GM23248 (cell line): ENCODE measurements around the gene SLFN12L. TPM values are rescaled to one million over a fixed set of nuclear protein-coding genes. Genes with fewer than 3 reads are reported as not detected.
A peak's percentile ranks its signal among the peaks of the same experiment; 100 is the strongest.

ENCODE experiments used
- DNase-seq: peaks from one replicate; pipeline ENCODE4 v3.0.0-alpha.2; 2015
- H2AFZ ChIP-seq: fragments of 200-600 bp; sonication (generic); 2 replicates; pipeline ENCODE4 v1.6.1; 2016; ENCODE audit warnings: antibody characterized with exemption
- H3F3A ChIP-seq: fragments of 200-600 bp; sonication (generic); 2 replicates; pipeline ENCODE4 v1.6.1; 2016; ENCODE audit warnings: mild to moderate bottlenecking, antibody characterized with exemption, mixed run types; ENCODE audit not compliant: insufficient read depth
- H3K27ac ChIP-seq: fragments of 200-600 bp; sonication (generic); 2 replicates; pipeline ENCODE4 v1.5.1; 2016; ENCODE audit warnings: mild to moderate bottlenecking
- H3K27me3 ChIP-seq: fragments of 200-600 bp; sonication (generic); replicated peaks from 2 replicates; pipeline ENCODE4 v1.6.1; 2016; ENCODE audit warnings: mild to moderate bottlenecking; ENCODE audit not compliant: insufficient read depth
- H3K36me3 ChIP-seq: fragments of 200-600 bp; sonication (generic); 2 replicates; pipeline ENCODE4 v1.6.1; 2016; ENCODE audit warnings: low read depth, mild to moderate bottlenecking
- H3K4me1 ChIP-seq: fragments of 200-600 bp; sonication (generic); 2 replicates; pipeline ENCODE4 v1.6.1; 2016; ENCODE audit warnings: mild to moderate bottlenecking; ENCODE audit not compliant: insufficient read depth
- H3K4me2 ChIP-seq: fragments of 200-600 bp; sonication (generic); one replicate; pipeline ENCODE4 v1.6.1; 2016; ENCODE audit warnings: mild to moderate bottlenecking; ENCODE audit not compliant: unreplicated experiment
- H3K4me3 ChIP-seq: fragments of 200-600 bp; sonication (generic); 2 replicates; pipeline ENCODE4 v1.5.1; 2016; ENCODE audit warnings: mild to moderate bottlenecking
- H3K79me2 ChIP-seq: fragments of 200-600 bp; sonication (generic); 2 replicates; pipeline ENCODE4 v1.6.1; 2016; ENCODE audit warnings: mild to moderate bottlenecking; ENCODE audit not compliant: insufficient read depth
- H3K9ac ChIP-seq: fragments of 200-600 bp; sonication (generic); 2 replicates; pipeline ENCODE4 v1.6.1; 2016; ENCODE audit warnings: mild to moderate bottlenecking
- H3K9me2 ChIP-seq: fragments of 200-600 bp; sonication (generic); 2 replicates; pipeline ENCODE4 v1.6.1; 2016; ENCODE audit warnings: mixed run types, mild to moderate bottlenecking, moderate library complexity; ENCODE audit not compliant: insufficient read depth
- H3K9me3 ChIP-seq: fragments of 200-600 bp; sonication (generic); one replicate; pipeline ENCODE4 v1.6.1; 2017; ENCODE audit warnings: low read depth
- H4K20me1 ChIP-seq: fragments of 200-600 bp; sonication (generic); 2 replicates; pipeline ENCODE4 v1.6.0; 2016; ENCODE audit not compliant: insufficient read depth
- EZH2 ChIP-seq: fragments of 200-600 bp; sonication (generic); IDR thresholded peaks from 2 replicates; pipeline ENCODE4 v1.6.1; 2018; ENCODE audit warnings: antibody characterized with exemption, mild to moderate bottlenecking; ENCODE audit not compliant: insufficient read depth, poor library complexity, severe bottlenecking
- EZH2phosphoT487 ChIP-seq: fragments of 200-600 bp; sonication (generic); IDR thresholded peaks from 2 replicates; pipeline ENCODE4 v1.6.1; 2018; ENCODE audit warnings: antibody characterized with exemption, moderate library complexity, mild to moderate bottlenecking, low read depth; ENCODE audit not compliant: insufficient read depth
- WGBS, 2 experiments: methylation state at CpG; one replicate each; pipeline ENCODE4 v1.1.6; 2015 to 2017; ENCODE audit warnings: low lambda C conversion rate in 2 of 2, low coverage in 1 of 2; ENCODE audit errors: missing lambda C conversion rate in 2 of 2; 5-methylcytosine and 5-hydroxymethylcytosine counted together
- in situ Hi-C: fragments of 300-500 bp; cut with MboI; formaldehyde crosslinking; loops from 2 replicates; pipeline ENCODE4 v1.15.0; 2020
- polyA plus RNA-seq: library from polyadenylated mRNA; unstranded; fragments of >200 nt; fragmentation: Nextera tagmentation; extraction: Ambion mirVana; gene quantifications from 2 replicates; pipeline ENCODE4 v1.2.1, GENCODE V29; 2016
- small RNA-seq: library from RNA; depleted of rRNA; stranded (forward); fragments of <200 nt; gene quantifications from one replicate; pipeline ENCODE3, GENCODE V24; 2014; ENCODE audit warnings: low read depth, low replicate concordance
- total RNA-seq: library from RNA; depleted of rRNA; stranded (reverse); fragments of >200 nt; shearing (Covaris generic); gene quantifications from 2 replicates; pipeline ENCODE4 v1.2.3, GENCODE V29; 2014; rRNA removed

Gene SLFN12L
- total and polyA plus RNA-seq, 2 experiments from 2014 or later: 0.11 TPM; not detected in 1

GRCh38 chr17:35429702-35430101 is 107.8 kb downstream of the SLFN12L start:
- Histone ChIP-seq H4K20me1 (0 out of 2 replicates have a peak, but pooled peaks cover 8% of the 10 kb centered on the region), H3K36me3 (peaks cover 3% of the 10 kb centered on the region; the same call in 1 of the 2 replicates), H3K79me2 (peaks cover 75% of the 10 kb centered on the region), H3K4me3 (no peak overlapping the region), H2AFZ (no peak overlapping the region), H3F3A (peaks cover 10% of the 10 kb centered on the region; the same call in 1 of the 2 replicates), H3K4me1 (peaks cover 20% of the 10 kb centered on the region), H3K27ac (no peak overlapping the region), H3K4me2 (no peak overlapping the region), H3K27me3 (no peaks in the 10 kb centered on the region), H3K9me2 (no peaks in the 10 kb centered on the region; the same call in 1 of the 2 replicates), H3K9ac (no peak overlapping the region), H3K9me3 (no peaks in the 10 kb centered on the region)
- TF ChIP-seq EZH2 (no peak), EZH2phosphoT487 (no peak)
- 72 to 78% methylated on average over 2 of the region's 2 CpGs for WGBS, 2 experiments
- in situ Hi-C loops: no loop called here
- no peak for DNase-seq

- no peak overlapping the region for H3K4me2 ChIP-seq
- no peaks in the 10 kb centered on the region; the same call in 1 of the 2 replicates for H3K9me2 ChIP-seq
- H3K36me3 ChIP-seq: peaks cover 9% of the 10 kb centered on the region; the same call in 1 of the 2 replicates
- peaks cover 10% of the 10 kb centered on the region; the same call in 1 of the 2 replicates for H3F3A ChIP-seq
- H3K4me1 ChIP-seq: peaks cover 15% of the 10 kb centered on the region
- H3K79me2 ChIP-seq: peaks cover 89% of the 10 kb centered on the region
- H3K9ac ChIP-seq: no peak overlapping the region
- H2AFZ ChIP-seq: no peak overlapping the region
- H4K20me1 ChIP-seq: 0 out of 2 replicates have a peak, but pooled peaks cover 8% of the 10 kb centered on the region
- H3K9me3 ChIP-seq: no peaks in the 10 kb centered on the region
- in situ Hi-C loops: no loop called here
- H3K27me3 ChIP-seq: no peaks in the 10 kb centered on the region
- no peak for DNase-seq
- 71 to 79% methylated on average over 2 of the region's 2 CpGs for WGBS, 2 experiments
- H3K27ac ChIP-seq: no peak overlapping the region
- no peak for TF ChIP-seq EZH2phosphoT487
- TF ChIP-seq EZH2: no peak
- H3K4me3 ChIP-seq: no peak overlapping the region
Observed at GRCh38 chr17:35428229-35428628, 109.2 kb downstream of the SLFN12L start.

DNA sequence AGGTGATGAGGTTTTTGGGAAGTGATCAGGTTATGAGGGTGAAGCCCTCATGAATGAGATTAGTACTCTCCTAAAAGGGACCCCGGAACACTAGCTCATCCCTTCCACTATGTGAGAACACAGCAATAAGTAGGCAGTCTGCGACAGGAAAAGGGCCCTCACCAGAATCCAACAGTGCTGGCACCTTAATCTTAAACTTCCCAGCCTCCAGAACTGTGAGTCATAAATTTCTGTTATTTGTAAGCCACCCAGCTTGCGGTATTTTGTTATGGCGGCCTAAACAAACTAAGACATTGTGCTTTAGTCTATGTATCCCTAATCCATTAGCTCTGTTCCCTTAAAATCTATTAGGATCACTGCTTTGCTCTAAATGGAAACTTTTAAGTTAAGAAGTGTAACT is 113.7 kb downstream of the SLFN12L start:
- no peaks in the 10 kb centered on the region for H3K4me1 ChIP-seq
- no peak overlapping the region for H2AFZ ChIP-seq
- H3K9me2 ChIP-seq: no peaks in the 10 kb centered on the region; the same call in 1 of the 2 replicates
- WGBS, 2 experiments: 95 to 98% methylated on average over 4 of the region's 4 CpGs
- DNase-seq: no peak
- H3K4me2 ChIP-seq: no peak overlapping the region
- no peak overlapping the region for H3K27ac ChIP-seq
- no peaks in the 10 kb centered on the region for H3K27me3 ChIP-seq
- peaks cover 82% of the 10 kb centered on the region for H3K79me2 ChIP-seq
- 0 out of 2 replicates have a peak, but pooled peaks cover 8% of the 10 kb centered on the region for H4K20me1 ChIP-seq
- H3F3A ChIP-seq: no peaks in the 10 kb centered on the region
- no peaks in the 10 kb centered on the region for H3K9me3 ChIP-seq
- H3K9ac ChIP-seq: no peak overlapping the region
- peaks cover 40% of the 10 kb centered on the region for H3K36me3 ChIP-seq
- in situ Hi-C loops: no loop called here
- H3K4me3 ChIP-seq: no peak overlapping the region
- TF ChIP-seq EZH2phosphoT487 (no peak), EZH2 (no peak)

Small RNA genes within 50 kb of the gene (small RNA-seq; reads per million reads assigned to genes)
- not detected for gene AC015911.1
- 21.9 reads per million, percentile 89 among the genes with 10 or more reads in this experiment for gene SNORD7

Other genes with a start within 250 kb of the SLFN12L start
- 49.3 and 59.7 TPM in 2 replicates for gene SLFN11, start 164.1 kb downstream of the SLFN12L start, total RNA-seq
- 32.8 and 34.1 TPM in 2 replicates for gene SLFN11, start 164.1 kb downstream of the SLFN12L start, polyA plus RNA-seq
- 32.0 and 41.2 TPM in 2 replicates for gene SLFN12, start 105.2 kb downstream of the SLFN12L start, total RNA-seq
- 15.1 and 15.9 TPM in 2 replicates for gene SLFN12, start 105.2 kb downstream of the SLFN12L start, polyA plus RNA-seq
- 1.6 and 2.4 TPM in 2 replicates for gene SLFN13, start 88.9 kb downstream of the SLFN12L start, total RNA-seq
- gene SLFN13, start 88.9 kb downstream of the SLFN12L start, polyA plus RNA-seq: 3.9 and 4.8 TPM in 2 replicates
- not detected in 2 replicates for gene SLFN14, start 23.1 kb upstream of the SLFN12L start, total RNA-seq
- not detected in 2 replicates for gene SLFN14, start 23.1 kb upstream of the SLFN12L start, polyA plus RNA-seq
- gene PEX12, start 40.9 kb upstream of the SLFN12L start, total RNA-seq: 7.9 and 10.1 TPM in 2 replicates
- 6.3 and 6.7 TPM in 2 replicates for gene PEX12, start 40.9 kb upstream of the SLFN12L start, polyA plus RNA-seq
- gene AP2B1, start 49.6 kb upstream of the SLFN12L start, total RNA-seq: 67.3 and 72.4 TPM in 2 replicates
- 85.9 and 92.6 TPM in 2 replicates for gene AP2B1, start 49.6 kb upstream of the SLFN12L start, polyA plus RNA-seq
- gene RASL10B, start 194.0 kb upstream of the SLFN12L start, total RNA-seq: 0.54 and 0.76 TPM in 2 replicates
- gene RASL10B, start 194.0 kb upstream of the SLFN12L start, polyA plus RNA-seq: 0.08 and 0.11 TPM in 2 replicates
- gene GAS2L2, start 215.6 kb upstream of the SLFN12L start, total RNA-seq: not detected in 2 replicates
- gene GAS2L2, start 215.6 kb upstream of the SLFN12L start, polyA plus RNA-seq: 0.06 TPM in 1 of 2 replicates, not detected in the other
- gene C17orf50, start 223.2 kb upstream of the SLFN12L start, total RNA-seq: not detected in 2 replicates
- not detected in 2 replicates for gene C17orf50, start 223.2 kb upstream of the SLFN12L start, polyA plus RNA-seq